Loucy (cell line): ENCODE measurements around the gene SH3RF1.

ENCODE experiments used
- H2AFZ ChIP-seq: fragments of 200-600 bp; sonication (generic); 2 replicates; pipeline ENCODE4 v1.6.0; 2016; ENCODE audit warnings: antibody characterized with exemption, mild to moderate bottlenecking, low read length, moderate library complexity
- H3F3A ChIP-seq: fragments of 200-600 bp; 2 replicates; pipeline ENCODE4 v1.6.0; 2016; ENCODE audit warnings: antibody characterized with exemption, low read depth, mild to moderate bottlenecking
- H3K27me3 ChIP-seq: fragments of 200-600 bp; sonication (generic); 2 replicates; pipeline ENCODE4 v1.6.1; 2014; ENCODE audit warnings: low read length, mild to moderate bottlenecking; ENCODE audit not compliant: insufficient read depth, poor library complexity, severe bottlenecking
- H3K36me3 ChIP-seq: fragments of 200-600 bp; sonication (generic); 2 replicates; pipeline ENCODE4 v1.6.1; 2016; ENCODE audit warnings: low read length; ENCODE audit not compliant: insufficient read depth
- H3K4me1 ChIP-seq: fragments of 200-600 bp; sonication (generic); 2 replicates; pipeline ENCODE4 v1.5.1; 2014; ENCODE audit warnings: low read length, mild to moderate bottlenecking; ENCODE audit not compliant: insufficient read depth, poor library complexity, severe bottlenecking
- H3K4me2 ChIP-seq: fragments of 200-600 bp; sonication (generic); 2 replicates; pipeline ENCODE4 v1.6.0; 2014; ENCODE audit warnings: antibody characterized with exemption, low read length, low read depth, mild to moderate bottlenecking; ENCODE audit not compliant: poor library complexity, severe bottlenecking
- H3K4me3 ChIP-seq: fragments of 200-600 bp; sonication (generic); 2 replicates; pipeline ENCODE4 v1.5.1; 2014; ENCODE audit warnings: low read length, mild to moderate bottlenecking, mixed read lengths; ENCODE audit not compliant: poor library complexity, severe bottlenecking
- H3K79me2 ChIP-seq: fragments of 200-600 bp; sonication (generic); 2 replicates; pipeline ENCODE4 v1.6.1; 2014; ENCODE audit warnings: low read length; ENCODE audit not compliant: insufficient read depth
- H3K9ac ChIP-seq: fragments of 200-600 bp; sonication (generic); 2 replicates; pipeline ENCODE4 v1.6.0; 2014; ENCODE audit warnings: mild to moderate bottlenecking, low read depth, low read length, moderate library complexity; ENCODE audit not compliant: poor library complexity, severe bottlenecking
- H3K9me2 ChIP-seq: fragments of 200-600 bp; sonication (generic); replicated peaks from 2 replicates; pipeline ENCODE4 v1.6.1; 2016; ENCODE audit warnings: low read depth, low read length, mixed read lengths
- H3K9me3 ChIP-seq: fragments of 200-600 bp; sonication (generic); 2 replicates; pipeline ENCODE4 v1.6.1; 2014; ENCODE audit warnings: mild to moderate bottlenecking, antibody characterized with exemption, low read length, low read depth; ENCODE audit not compliant: insufficient read depth
- H4K20me1 ChIP-seq: fragments of 200-600 bp; sonication (generic); 2 replicates; pipeline ENCODE4 v1.6.0; 2014; ENCODE audit warnings: antibody characterized with exemption, low read length, mild to moderate bottlenecking; ENCODE audit not compliant: insufficient read depth, poor library complexity, severe bottlenecking
- CTCF ChIP-seq: fragments of 200-600 bp; sonication (generic); conservative IDR thresholded peaks from 2 replicates; pipeline ENCODE4 v1.5.1; 2014; ENCODE audit warnings: mild to moderate bottlenecking, antibody characterized with exemption, low read length
- EZH2phosphoT487 ChIP-seq: fragments of 200-600 bp; IDR thresholded peaks from 2 replicates; pipeline ENCODE4 v1.6.1; 2018; ENCODE audit warnings: antibody characterized with exemption, mild to moderate bottlenecking, moderate library complexity, borderline replicate concordance

SH3RF1 gene

DNA sequence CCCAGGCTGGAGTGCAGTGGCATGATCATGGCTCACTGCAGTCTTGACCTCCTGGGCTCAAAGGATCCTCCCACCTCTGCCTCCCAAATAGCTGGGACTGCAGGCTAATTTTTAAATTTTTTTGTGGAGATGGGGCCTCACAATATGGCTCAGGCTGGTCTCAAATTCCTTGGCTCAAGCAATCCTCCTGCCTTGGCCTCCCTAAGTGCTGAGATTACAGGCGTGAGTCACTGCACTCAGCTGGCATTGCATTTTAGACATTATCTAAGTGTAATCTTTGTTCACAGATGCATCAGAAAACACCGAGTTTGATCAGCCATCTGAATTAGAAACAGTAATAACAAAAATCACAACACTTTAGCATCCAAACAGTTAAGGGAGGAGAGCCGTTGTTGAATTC lies 207.3 kb downstream of the SH3RF1 start:
- TF ChIP-seq CTCF (no peak), EZH2phosphoT487 (no peak)
- no peaks in the 10 kb centered on the region for H3K36me3 ChIP-seq
- H3K9me3 ChIP-seq, result no peaks in the 10 kb centered on the region
- no peaks in the 10 kb centered on the region for H3K79me2 ChIP-seq
- H3K27me3 ChIP-seq, result no peaks in the 10 kb centered on the region
- no peak overlapping the region for H2AFZ ChIP-seq
- no peak overlapping the region for H3K4me2 ChIP-seq
- no peak overlapping the region for H3K9ac ChIP-seq
- H3K4me1 ChIP-seq, result no peaks in the 10 kb centered on the region
- H3K9me2 ChIP-seq, result no peaks in the 10 kb centered on the region
- H3F3A ChIP-seq, result no peaks in the 10 kb centered on the region
- no peak overlapping the region for H3K4me3 ChIP-seq
- H4K20me1 ChIP-seq, result no peaks in the 10 kb centered on the region

GRCh38 chr4:169062897-169063244 lies 207.9 kb downstream of the SH3RF1 start:
- Histone ChIP-seq H3K4me1 (no peaks in the 10 kb centered on the region), H3K79me2 (no peaks in the 10 kb centered on the region), H4K20me1 (no peaks in the 10 kb centered on the region), H3K27me3 (no peaks in the 10 kb centered on the region), H3K36me3 (no peaks in the 10 kb centered on the region), H3K4me2 (no peak overlapping the region), H3K4me3 (no peak overlapping the region), H3K9me3 (no peaks in the 10 kb centered on the region), H3F3A (no peaks in the 10 kb centered on the region), H3K9ac (no peak overlapping the region), H3K9me2 (no peaks in the 10 kb centered on the region), H2AFZ (no peak overlapping the region)
- TF ChIP-seq EZH2phosphoT487 (no peak), CTCF (no peak)

DNA sequence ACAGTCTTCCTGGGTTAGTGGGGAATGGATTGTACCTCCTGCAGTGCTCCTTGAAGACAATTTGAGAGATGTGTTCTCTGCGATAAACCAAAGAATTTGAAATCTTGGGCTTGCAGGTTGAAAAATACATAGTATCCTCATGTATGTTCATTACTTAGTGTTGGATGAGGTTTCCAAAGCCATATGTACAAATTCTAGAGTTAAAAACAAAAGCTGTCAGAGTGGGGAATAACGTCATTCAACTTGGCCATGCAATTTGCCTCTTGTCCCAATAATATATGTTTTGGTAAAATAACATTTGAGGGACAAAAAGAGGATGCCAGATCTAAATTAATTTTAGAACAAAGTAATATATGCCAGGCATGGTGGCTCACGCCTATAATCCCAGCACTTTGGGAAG lies 209.4 kb downstream of the SH3RF1 start:
- no peak overlapping the region for H3K9ac ChIP-seq
- no peak for TF ChIP-seq CTCF
- TF ChIP-seq EZH2phosphoT487, result no peak
- H3K27me3 ChIP-seq, result no peaks in the 10 kb centered on the region
- H3K4me3 ChIP-seq, result no peak overlapping the region
- H4K20me1 ChIP-seq, result no peaks in the 10 kb centered on the region
- no peaks in the 10 kb centered on the region for H3K9me2 ChIP-seq
- no peaks in the 10 kb centered on the region for H3K4me1 ChIP-seq
- no peak overlapping the region for H3K4me2 ChIP-seq
- H3K36me3 ChIP-seq, result no peaks in the 10 kb centered on the region
- no peaks in the 10 kb centered on the region for H3K79me2 ChIP-seq
- no peaks in the 10 kb centered on the region for H3F3A ChIP-seq
- no peaks in the 10 kb centered on the region for H3K9me3 ChIP-seq
- H2AFZ ChIP-seq, result no peak overlapping the region
